HG03342 (cell line): Measurements from ENCODE around the gene NPIPA2.
"Not testable (repeated sequence)": the region's sequence is repeated elsewhere in the genome, so short reads cannot be mapped to it uniquely, and the experiment has no call there.

Experiments used
- ATAC-seq: cut with Tn5 transposase; IDR thresholded peaks from one replicate; pipeline ENCODE4 v1.9.1; 2021; ENCODE audit warnings: mild to moderate bottlenecking, moderate library complexity; ENCODE audit not compliant: unreplicated experiment

NPIPA2 gene

GRCh38 chr16:14742273-14743128, at the start of gene NPIPA2:
TSS of gene NPIPA2 (plus strand) at chr16:14742533. CDS start at chr16:14748066, 5,533 bp downstream.
- peak; percentile 94 for ATAC-seq

DNA sequence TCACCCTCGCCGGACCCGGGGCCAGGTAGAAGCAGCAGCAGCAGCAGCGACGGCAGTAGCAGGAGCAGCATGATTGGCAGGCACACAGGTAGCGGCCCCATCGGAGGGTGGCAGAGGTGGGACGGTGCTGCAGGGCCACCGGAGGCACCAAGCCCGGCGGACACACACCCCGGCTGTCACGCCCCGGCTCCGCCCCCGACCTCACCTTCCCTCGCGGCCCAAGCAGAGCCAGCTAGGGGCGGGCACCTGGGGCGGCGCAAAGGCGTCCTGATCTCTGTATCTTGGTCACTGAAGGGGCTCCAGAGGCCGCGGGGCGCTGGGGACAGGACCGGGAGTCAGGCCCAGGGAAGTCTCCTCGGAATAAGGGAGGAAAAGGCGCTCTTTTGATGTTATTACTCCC, 48.2 kb upstream of the NPIPA2 start, which contains the start of gene PLA2G10:
PLA2G10 (minus strand) TSS at position 180 of the 400 bp plus-strand sequence; CDS start at position 101, 79 bp downstream.
- not testable (repeated sequence) for ATAC-seq

- ATAC-seq, result not testable (repeated sequence)
Observed at GRCh38 chr16:14701859-14702258, 40.5 kb upstream of the NPIPA2 start.

DNA sequence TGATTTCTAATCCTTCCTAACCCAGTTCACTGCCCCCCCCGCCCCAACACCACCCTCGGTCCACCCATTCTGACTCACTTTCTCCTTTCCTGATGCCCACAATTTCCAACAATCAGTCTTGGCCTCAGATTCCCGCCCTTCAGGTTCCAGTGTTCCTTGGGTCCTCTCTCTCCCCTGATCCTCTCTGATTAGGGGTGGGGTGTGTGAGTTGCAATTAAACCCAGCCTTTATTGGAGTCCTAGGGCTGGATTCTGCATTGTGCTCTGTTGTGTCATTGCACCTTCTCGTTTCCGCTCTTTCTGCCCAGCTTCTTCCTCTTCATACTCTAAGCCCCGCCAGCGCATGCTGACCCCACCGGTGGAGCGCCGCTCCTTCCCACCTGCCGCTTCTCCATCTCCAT, 39.7 kb upstream of the NPIPA2 start:
- ATAC-seq, result not testable (repeated sequence)

DNA sequence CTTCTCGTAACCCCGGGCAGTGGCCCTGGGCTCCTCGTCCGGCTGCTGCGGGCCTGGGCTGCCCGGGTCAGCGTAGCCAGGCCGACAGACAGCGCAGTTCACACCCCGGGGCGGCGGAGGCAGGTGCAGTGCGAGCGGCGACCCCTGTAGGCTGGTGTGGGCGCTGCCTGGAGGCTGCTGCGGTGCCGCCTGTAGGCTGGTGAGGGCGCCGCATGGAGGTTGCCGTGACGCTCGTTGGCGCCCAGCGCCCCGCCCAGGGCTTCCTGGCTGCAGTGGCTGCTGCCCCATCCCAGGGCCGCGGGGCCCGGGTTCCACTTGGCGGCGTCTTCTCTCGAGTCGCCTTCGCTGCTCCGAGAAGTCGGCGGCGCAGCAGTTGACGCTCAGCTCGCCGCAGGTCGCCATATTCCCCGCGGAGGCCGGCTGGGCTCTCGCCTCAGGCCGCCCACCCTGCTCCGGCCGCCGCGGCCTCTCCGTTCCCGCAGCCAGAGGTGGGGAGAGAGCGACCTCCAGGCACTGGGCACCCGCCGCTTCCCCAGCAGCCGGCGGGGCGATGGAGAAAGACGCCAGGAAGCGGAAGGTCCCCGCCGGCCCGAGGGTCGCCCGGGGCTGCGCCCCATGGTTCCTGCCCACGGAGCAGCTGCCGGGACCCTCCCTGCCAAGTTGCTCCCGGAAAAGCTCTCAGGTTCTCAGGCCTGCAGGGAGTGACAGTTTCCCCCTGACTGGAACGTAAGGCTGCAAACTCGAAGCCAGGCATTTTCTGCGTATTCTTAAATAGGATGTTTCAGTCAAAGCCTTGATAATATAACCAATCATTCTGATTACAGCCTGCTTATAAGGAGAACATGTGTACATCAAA, 38.9 kb upstream of the NPIPA2 start, which contains the start of gene NPIPA3:
NPIPA3 (plus strand) TSS at position 256 of the 856 bp plus-strand sequence. CDS start 5,533 bp downstream, outside the sequence.
- ATAC-seq, result peak; percentile 96

GRCh38 chr16:14733233-14733632, 9.1 kb upstream of the NPIPA2 start:
- not testable (repeated sequence) for ATAC-seq

DNA sequence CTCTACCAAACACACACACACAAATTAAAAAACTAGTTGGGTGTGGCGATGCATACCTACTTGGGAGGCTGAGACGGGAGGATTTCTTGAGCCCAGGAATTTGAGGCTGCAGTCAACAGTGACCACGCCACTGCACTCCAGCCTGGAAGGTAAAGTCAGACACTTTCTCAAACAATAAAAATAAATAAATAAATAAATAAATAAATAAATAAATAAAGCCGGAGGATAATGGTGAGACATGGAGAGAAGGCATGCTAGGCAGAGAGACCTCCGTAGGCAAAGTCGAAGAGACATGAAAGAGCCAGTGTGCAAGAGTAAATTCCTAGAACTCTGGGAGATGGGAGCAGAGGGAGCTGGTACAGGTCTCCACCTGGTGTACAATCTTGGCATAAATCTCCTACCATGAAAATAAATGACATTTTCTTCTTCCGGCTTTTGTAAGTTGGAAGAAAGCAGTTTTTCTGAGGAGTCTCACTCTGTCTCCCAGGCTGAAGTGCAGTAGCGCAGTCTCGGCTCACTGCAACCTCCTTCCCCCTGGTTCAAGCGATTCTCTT, 1.4 kb upstream of the NPIPA2 start:
- not testable (repeated sequence) for ATAC-seq

DNA sequence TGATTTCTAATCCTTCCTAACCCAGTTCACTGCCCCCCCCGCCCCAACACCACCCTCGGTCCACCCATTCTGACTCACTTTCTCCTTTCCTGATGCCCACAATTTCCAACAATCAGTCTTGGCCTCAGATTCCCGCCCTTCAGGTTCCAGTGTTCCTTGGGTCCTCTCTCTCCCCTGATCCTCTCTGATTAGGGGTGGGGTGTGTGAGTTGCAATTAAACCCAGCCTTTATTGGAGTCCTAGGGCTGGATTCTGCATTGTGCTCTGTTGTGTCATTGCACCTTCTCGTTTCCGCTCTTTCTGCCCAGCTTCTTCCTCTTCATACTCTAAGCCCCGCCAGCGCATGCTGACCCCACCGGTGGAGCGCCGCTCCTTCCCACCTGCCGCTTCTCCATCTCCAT, 539 bp upstream of the NPIPA2 start:
- ATAC-seq, result not testable (repeated sequence)

- not testable (repeated sequence) for ATAC-seq
Observed at GRCh38 chr16:14773654-14774053, 31.3 kb downstream of the NPIPA2 start.

GRCh38 chr16:14775624-14776023, 33.3 kb downstream of the NPIPA2 start:
- ATAC-seq, result not testable (repeated sequence)

- ATAC-seq, result not testable (repeated sequence)
Observed at GRCh38 chr16:14776763-14777162, 34.4 kb downstream of the NPIPA2 start.

DNA sequence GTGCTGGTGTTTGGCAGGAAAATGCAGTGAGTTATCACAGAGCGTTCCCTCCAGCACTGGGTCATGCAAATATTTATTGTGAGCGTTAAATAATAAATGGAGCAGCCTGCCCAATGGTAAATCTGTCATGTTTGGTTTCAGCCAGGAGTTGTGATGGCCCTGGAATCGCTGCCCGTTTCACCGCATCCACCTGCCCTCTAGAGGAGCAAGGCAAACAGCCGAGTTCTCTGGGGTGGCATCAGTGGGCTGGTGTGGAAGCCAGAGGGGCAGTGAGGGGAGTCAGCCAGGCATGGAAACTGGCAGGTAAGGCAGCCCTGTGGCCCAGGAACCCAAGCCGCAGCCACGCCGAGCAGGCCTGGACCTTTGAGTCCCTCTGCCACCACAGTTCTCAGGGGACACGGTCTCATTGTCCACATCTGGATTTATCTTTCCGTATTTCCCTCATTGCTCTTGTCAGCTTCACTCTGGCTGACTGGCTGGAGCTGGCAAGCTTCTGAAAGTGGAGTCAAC, 37.1 kb downstream of the NPIPA2 start:
- ATAC-seq, result not testable (repeated sequence)

DNA sequence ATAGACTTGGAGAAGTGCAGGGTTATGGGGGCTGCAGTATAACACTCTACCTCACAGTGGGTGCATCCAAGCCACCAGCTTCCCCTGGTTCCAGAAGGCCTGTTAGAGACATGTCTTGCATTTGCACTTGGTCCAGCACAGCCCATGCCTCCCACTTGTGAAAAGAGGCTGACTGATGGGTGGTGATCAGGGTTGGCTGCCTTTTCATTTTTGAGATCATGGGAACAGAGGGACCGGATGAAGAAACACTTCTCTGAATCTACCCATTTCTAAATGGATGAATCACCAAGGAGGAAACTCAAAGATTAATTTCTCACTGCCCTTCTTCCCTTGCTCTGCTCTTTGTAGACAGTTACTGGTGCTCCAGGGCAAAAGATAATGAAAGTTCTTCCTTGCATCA, 43.8 kb downstream of the NPIPA2 start:
- not testable (repeated sequence) for ATAC-seq

DNA sequence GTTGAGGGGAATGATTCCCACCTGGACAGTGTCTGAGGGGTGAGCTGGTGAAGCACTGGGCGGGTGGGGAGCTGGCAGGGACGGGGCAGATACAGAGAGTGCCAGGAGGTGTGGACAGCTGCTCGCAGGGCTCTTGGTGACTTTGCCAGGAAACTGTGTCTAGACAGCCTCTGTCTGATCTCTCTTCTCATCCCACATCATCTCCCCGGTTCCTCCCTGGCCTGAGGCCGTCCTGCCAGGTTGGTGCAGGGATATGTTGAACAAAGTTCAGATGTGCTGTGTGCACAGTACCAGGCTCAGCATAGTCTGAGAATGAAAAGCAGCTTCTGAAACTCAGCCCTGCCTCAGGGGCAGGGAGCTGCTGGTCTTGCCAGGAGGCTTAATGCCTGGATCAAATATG, 47.2 kb downstream of the NPIPA2 start:
- ATAC-seq, result not testable (repeated sequence)

DNA sequence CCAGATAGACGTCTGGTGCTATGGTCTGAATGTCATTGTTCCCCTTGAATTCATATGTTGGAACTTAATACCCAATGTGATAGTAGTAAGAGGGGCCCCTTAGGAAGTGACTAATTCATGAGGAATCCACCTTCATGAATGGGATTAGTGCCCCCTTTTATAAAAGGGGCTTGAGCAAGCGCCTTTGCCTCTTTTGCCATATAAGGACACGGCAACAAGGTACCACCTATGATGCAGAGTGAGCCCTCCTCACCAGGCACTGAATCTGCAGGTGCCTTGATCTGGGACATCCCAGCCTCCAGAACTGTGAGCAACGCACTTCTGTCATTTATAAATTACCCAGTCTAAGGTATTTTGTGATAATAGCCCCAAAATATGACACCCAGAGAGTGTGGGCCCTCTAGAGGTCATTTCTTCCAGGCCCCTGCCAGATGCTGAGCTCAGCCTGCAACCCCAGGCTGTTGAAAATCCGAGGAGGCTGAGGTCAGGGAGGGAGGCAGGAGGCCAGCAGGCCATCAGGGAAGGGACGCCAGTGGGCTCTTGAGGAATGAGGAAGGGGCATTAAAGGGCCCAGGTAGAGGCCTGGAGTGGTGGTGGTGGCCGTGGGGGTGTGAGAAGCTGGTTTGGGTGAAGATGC, 48.1 kb downstream of the NPIPA2 start:
- ATAC-seq, result not testable (repeated sequence)

GRCh38 chr16:14792914-14793313, 50.6 kb downstream of the NPIPA2 start:
- ATAC-seq, result not testable (repeated sequence)

GRCh38 chr16:14797558-14797957, 55.2 kb downstream of the NPIPA2 start:
- ATAC-seq, result not testable (repeated sequence)

DNA sequence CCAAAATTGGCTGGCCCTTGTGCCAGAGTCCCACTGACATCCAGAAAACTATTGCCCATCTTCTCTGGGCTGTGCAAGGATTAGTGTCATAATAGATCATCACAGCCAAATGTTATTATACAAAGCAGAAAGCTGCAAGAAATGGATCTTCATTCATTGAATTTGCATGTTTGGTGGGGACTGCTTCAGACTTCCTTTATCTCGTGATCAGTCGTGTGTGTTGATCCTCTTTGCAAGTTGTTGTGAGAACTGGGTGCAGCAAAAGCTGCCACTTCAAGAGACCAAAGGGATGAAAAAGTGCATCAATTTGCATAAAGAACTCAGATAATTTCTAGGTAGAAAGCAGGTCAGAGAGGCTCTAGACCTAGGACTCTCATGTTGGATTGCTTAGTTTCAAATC, 61.2 kb downstream of the NPIPA2 start:
- ATAC-seq, result not testable (repeated sequence)

DNA sequence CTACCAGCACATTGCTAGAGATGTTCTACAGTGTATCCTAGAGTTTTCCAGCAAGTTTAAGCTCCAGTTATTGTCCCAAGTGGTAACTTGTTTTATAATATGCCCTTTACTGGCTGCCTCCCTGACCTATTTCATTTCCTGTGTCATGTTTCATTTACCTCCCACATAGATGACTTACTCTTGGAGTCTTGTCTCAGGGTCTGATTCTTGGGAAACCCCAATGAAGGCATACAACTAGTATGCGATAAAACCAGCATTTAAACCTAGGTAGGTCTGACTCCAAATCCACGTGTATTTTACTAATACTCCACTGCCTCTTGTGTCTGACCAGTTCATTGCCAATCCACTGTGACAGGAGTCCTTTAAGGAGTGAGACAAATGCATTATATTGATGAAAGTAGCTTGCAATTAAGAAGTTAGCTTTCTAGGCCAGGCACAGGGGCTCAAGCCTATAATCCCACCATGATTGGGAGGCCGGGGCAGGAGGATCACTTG, 64.9 kb downstream of the NPIPA2 start:
- ATAC-seq, result not testable (repeated sequence)

- ATAC-seq, result not testable (repeated sequence)
Observed at GRCh38 chr16:14813890-14814289, 71.6 kb downstream of the NPIPA2 start.
